ENCODE results near the gene TLE6. TPM values are rescaled to one million over a fixed set of nuclear protein-coding genes. Genes with fewer than 3 reads are reported as not detected.
A peak's percentile ranks its signal among the peaks of the same experiment; 100 is the strongest.

Gene TLE6
- total RNA-seq, 5 donors from 2014 or later (not counting 1 experiment from before 2014, with no cell fraction given), result 0.36 to 0.61 (median 0.50) TPM; not detected in 2

GRCh38 chr19:2977746-2978138 is 378 bp downstream of the TLE6 start:
- Mint-ChIP-seq H3K9me3 (no peaks in the 10 kb centered on the region), H3K27ac (no peak overlapping the region), H3K4me1 (peaks cover 14 to 16% (median 15%) of the 10 kb centered on the region in 3 donors), H3K27me3 (peaks cover 9 to 10% of the 10 kb centered on the region in 2 donors), H3K4me3 (peak overlapping the region in 2 of 3 donors; percentile 58 to 92), H3K36me3 (no peaks in the 10 kb centered on the region)
- CTCF ChIA-PET, result interaction anchor here in 1 of 2 donors (0.6 to 2.0 kb wide), 3 partner anchors 27 to 298 kb away, joined by 4 to 8 read pairs (median 7); no protein-coding TSS in a partner anchor
- H3K4me1 ChIP-seq (ENCODE audit: control insufficient read depth in 1 of 2, extremely low read depth in 1 of 2, insufficient read depth in 2 of 2, low read length in 2 of 2), result peaks cover 7 to 27% of the 10 kb centered on the region in 2 experiments
- no peaks in the 10 kb centered on the region for H3K9me3 ChIP-seq
- 86% methylated on average over 7 of the region's 10 CpGs for WGBS (ENCODE audit: insufficient coverage)
- no peak overlapping the region for H3K27ac ChIP-seq (ENCODE audit: low read length)
- ATAC-seq (replicated peaks in 1 of 4), result no peak
- H3K36me3 ChIP-seq (ENCODE audit: control insufficient read depth in 2 of 2, extremely low read depth in 1 of 2, insufficient read depth in 1 of 2, low read length in 1 of 2), result no peaks in the 10 kb centered on the region
- H3K4me3 ChIP-seq (ENCODE audit: control insufficient read depth in 1 of 2, extremely low read depth in 1 of 2, low read length in 1 of 2), result peak overlapping the region in 1 of 2 donors; percentile 25
- H3K27me3 ChIP-seq (replicated peaks in 1 of 2; ENCODE audit: control insufficient read depth in 2 of 2, extremely low read depth in 1 of 2, insufficient read depth in 2 of 2, low read length in 1 of 2), result peaks cover 0 to 29% of the 10 kb centered on the region in 2 experiments
- peak in 2 of 35 experiments; percentile 7 to 11 for DNase-seq
- POLR2A ChIA-PET, result no interaction called here

DNA sequence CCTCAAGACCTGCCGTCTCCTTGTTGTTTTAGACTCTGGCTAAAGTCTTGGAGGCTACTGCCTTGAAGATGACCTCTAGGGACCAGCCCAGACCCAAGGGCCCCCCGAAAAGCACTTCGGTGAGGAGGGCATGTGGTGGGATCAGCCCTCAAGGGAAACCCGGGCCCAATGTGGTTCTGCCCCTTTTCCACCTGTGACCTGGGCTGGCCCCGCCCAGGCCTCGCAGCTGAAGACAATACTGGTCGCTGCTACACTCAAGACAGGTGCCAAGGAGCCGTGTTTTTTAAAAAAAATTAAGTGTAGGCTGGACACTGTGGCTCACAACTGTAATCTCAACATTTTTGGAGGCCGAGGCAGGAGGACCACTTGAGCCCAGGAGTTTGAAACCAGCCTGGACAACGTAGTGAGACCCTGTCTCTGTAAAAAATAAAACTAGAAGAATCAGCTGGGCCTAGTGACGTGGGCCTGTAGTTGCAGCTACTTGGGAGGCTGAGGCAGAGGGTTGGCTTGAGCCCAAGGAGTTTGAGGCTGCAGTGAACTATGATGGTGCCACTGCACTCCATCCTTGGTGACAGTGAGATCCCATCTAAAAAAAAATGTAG is 903 bp downstream of the TLE6 start:
- DNase-seq (no peak), ATAC-seq (replicated peaks in 1 of 4) (no peak)
- Mint-ChIP-seq H3K27ac (no peak overlapping the region), H3K9me3 (no peaks in the 10 kb centered on the region), H3K4me3 (peak overlapping the region in 1 of 3 donors; percentile 92), H3K36me3 (no peaks in the 10 kb centered on the region), H3K27me3 (peaks cover 12 to 13% of the 10 kb centered on the region in 2 donors), H3K4me1 (peaks cover 14 to 16% (median 16%) of the 10 kb centered on the region in 3 donors)
- ChIA-PET CTCF (interaction anchor here in 1 of 2 donors (2.0 kb wide), 1 partner anchor 28 kb away, joined by 7 read pairs; no protein-coding TSS in a partner anchor), POLR2A (no interaction called here)
- Histone ChIP-seq H3K36me3 (ENCODE audit: control insufficient read depth in 2 of 2, extremely low read depth in 1 of 2, insufficient read depth in 1 of 2, low read length in 1 of 2) (no peaks in the 10 kb centered on the region), H3K27ac (ENCODE audit: low read length) (no peak overlapping the region), H3K4me3 (ENCODE audit: control insufficient read depth in 1 of 2, extremely low read depth in 1 of 2, low read length in 1 of 2) (no peak overlapping the region), H3K4me1 (ENCODE audit: control insufficient read depth in 1 of 2, extremely low read depth in 1 of 2, insufficient read depth in 2 of 2, low read length in 2 of 2) (peaks cover 7 to 27% of the 10 kb centered on the region in 2 experiments), H3K9me3 (no peaks in the 10 kb centered on the region), H3K27me3 (replicated peaks in 1 of 2; ENCODE audit: control insufficient read depth in 2 of 2, extremely low read depth in 1 of 2, insufficient read depth in 2 of 2, low read length in 1 of 2) (peaks cover 0 to 34% of the 10 kb centered on the region in 2 experiments)
- 89% methylated on average over 10 of the region's 11 CpGs for WGBS (ENCODE audit: insufficient coverage)

GRCh38 chr19:2978772-2979171 is 1.4 kb downstream of the TLE6 start:
- Mint-ChIP-seq H3K36me3 (no peaks in the 10 kb centered on the region), H3K27me3 (peaks cover 16 to 17% of the 10 kb centered on the region in 2 donors), H3K4me3 (no peak overlapping the region), H3K27ac (no peak overlapping the region), H3K9me3 (no peaks in the 10 kb centered on the region), H3K4me1 (peaks cover 14 to 19% (median 16%) of the 10 kb centered on the region in 3 donors)
- DNase-seq (no peak), ATAC-seq (replicated peaks in 1 of 4) (no peak)
- ChIA-PET POLR2A (no interaction called here), CTCF (interaction anchor here in 1 of 2 donors (0.7 to 2.0 kb wide), 2 partner anchors 13 to 28 kb away, joined by 4 to 7 read pairs; no protein-coding TSS in a partner anchor)
- peaks cover 7 to 28% of the 10 kb centered on the region in 2 experiments for H3K4me1 ChIP-seq (ENCODE audit: control insufficient read depth in 1 of 2, extremely low read depth in 1 of 2, insufficient read depth in 2 of 2, low read length in 2 of 2)
- H3K36me3 ChIP-seq (ENCODE audit: control insufficient read depth in 2 of 2, extremely low read depth in 1 of 2, insufficient read depth in 1 of 2, low read length in 1 of 2), result no peaks in the 10 kb centered on the region
- WGBS (ENCODE audit: insufficient coverage), result 89% methylated on average over 4 of the region's 9 CpGs
- no peaks in the 10 kb centered on the region for H3K9me3 ChIP-seq
- no peak overlapping the region for H3K27ac ChIP-seq (ENCODE audit: low read length)
- H3K27me3 ChIP-seq (replicated peaks in 1 of 2; ENCODE audit: control insufficient read depth in 2 of 2, extremely low read depth in 1 of 2, insufficient read depth in 2 of 2, low read length in 1 of 2), result peaks cover 0 to 35% of the 10 kb centered on the region in 2 experiments
- no peak overlapping the region for H3K4me3 ChIP-seq (ENCODE audit: control insufficient read depth in 1 of 2, extremely low read depth in 1 of 2, low read length in 1 of 2)

DNA sequence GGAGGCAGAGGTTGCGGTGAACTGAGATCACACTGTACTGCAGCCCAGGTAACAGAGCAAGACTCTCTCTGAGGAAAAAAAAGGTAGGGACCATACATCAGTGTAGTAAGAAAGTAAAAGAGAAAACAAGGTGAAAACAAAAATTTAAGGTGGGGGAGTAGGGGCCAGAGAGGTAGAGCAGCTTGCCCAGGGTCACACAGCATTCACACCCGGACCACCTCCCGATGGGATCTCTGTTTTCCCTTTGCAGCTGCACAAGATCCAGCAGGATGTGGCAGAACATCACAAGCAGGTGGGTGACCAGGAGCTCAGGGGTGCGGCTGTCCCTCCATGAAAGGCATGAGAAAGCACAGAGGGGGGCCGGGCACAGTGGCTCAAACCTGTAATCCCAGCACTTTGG is 4.5 kb downstream of the TLE6 start:
- H3K36me3 ChIP-seq (ENCODE audit: control insufficient read depth in 2 of 2, extremely low read depth in 1 of 2, insufficient read depth in 1 of 2, low read length in 1 of 2), result no peaks in the 10 kb centered on the region
- Mint-ChIP-seq H3K27me3 (peaks cover 12 to 13% of the 10 kb centered on the region in 2 donors), H3K9me3 (no peaks in the 10 kb centered on the region), H3K36me3 (no peaks in the 10 kb centered on the region), H3K4me1 (peaks cover under 1 to 6% (median 4%) of the 10 kb centered on the region in 3 donors), H3K27ac (no peak overlapping the region), H3K4me3 (no peak overlapping the region)
- H3K27ac ChIP-seq (ENCODE audit: low read length), result no peak overlapping the region
- WGBS (ENCODE audit: insufficient coverage), result 88% methylated on average over 5 of the region's 5 CpGs
- peaks cover 0 to 36% of the 10 kb centered on the region in 2 experiments for H3K27me3 ChIP-seq (replicated peaks in 1 of 2; ENCODE audit: control insufficient read depth in 2 of 2, extremely low read depth in 1 of 2, insufficient read depth in 2 of 2, low read length in 1 of 2)
- no peak for DNase-seq
- H3K4me3 ChIP-seq (ENCODE audit: control insufficient read depth in 1 of 2, extremely low read depth in 1 of 2, low read length in 1 of 2), result no peak overlapping the region
- no peaks in the 10 kb centered on the region for H3K9me3 ChIP-seq
- peaks cover 2 to 14% of the 10 kb centered on the region in 2 experiments for H3K4me1 ChIP-seq (ENCODE audit: control insufficient read depth in 1 of 2, extremely low read depth in 1 of 2, insufficient read depth in 2 of 2, low read length in 2 of 2)
- POLR2A ChIA-PET, result no interaction called here
- no peak for ATAC-seq (replicated peaks in 1 of 4)
- CTCF ChIA-PET, result no interaction called here

- POLR2A ChIA-PET, result no interaction called here
- WGBS (ENCODE audit: insufficient coverage), result 86% methylated on average over 5 of the region's 8 CpGs
- Histone ChIP-seq H3K27ac (ENCODE audit: low read length) (no peak overlapping the region), H3K27me3 (replicated peaks in 1 of 2; ENCODE audit: control insufficient read depth in 2 of 2, extremely low read depth in 1 of 2, insufficient read depth in 2 of 2, low read length in 1 of 2) (peaks cover 0 to 42% of the 10 kb centered on the region in 2 experiments), H3K36me3 (ENCODE audit: control insufficient read depth in 2 of 2, extremely low read depth in 1 of 2, insufficient read depth in 1 of 2, low read length in 1 of 2) (no peaks in the 10 kb centered on the region), H3K9me3 (no peaks in the 10 kb centered on the region), H3K4me1 (ENCODE audit: control insufficient read depth in 1 of 2, extremely low read depth in 1 of 2, insufficient read depth in 2 of 2, low read length in 2 of 2) (peaks cover 0 to 8% of the 10 kb centered on the region in 2 experiments), H3K4me3 (ENCODE audit: control insufficient read depth in 1 of 2, extremely low read depth in 1 of 2, low read length in 1 of 2) (no peak overlapping the region)
- DNase-seq (no peak), ATAC-seq (replicated peaks in 1 of 4) (no peak)
- peaks cover 10 to 13% of the 10 kb centered on the region in 2 donors for H3K27me3 Mint-ChIP-seq
- peaks cover 0 to 3% (median 2%) of the 10 kb centered on the region in 3 donors for H3K4me1 Mint-ChIP-seq
- CTCF ChIA-PET, result no interaction called here
- no peaks in the 10 kb centered on the region for H3K9me3 Mint-ChIP-seq
- no peaks in the 10 kb centered on the region for H3K36me3 Mint-ChIP-seq
- H3K4me3 Mint-ChIP-seq, result no peak overlapping the region
- H3K27ac Mint-ChIP-seq, result no peak overlapping the region
Observed at GRCh38 chr19:2982561-2982960, 5.2 kb downstream of the TLE6 start.

GRCh38 chr19:2982983-2983350 is 5.6 kb downstream of the TLE6 start:
- WGBS (ENCODE audit: insufficient coverage), result 53% methylated on average over 8 of the region's 10 CpGs
- ATAC-seq (replicated peaks in 1 of 4) (no peak), DNase-seq (no peak)
- H3K4me3 ChIP-seq (ENCODE audit: control insufficient read depth in 1 of 2, extremely low read depth in 1 of 2, low read length in 1 of 2), result no peak overlapping the region
- POLR2A ChIA-PET, result no interaction called here
- Mint-ChIP-seq H3K4me3 (peak overlapping the region in 1 of 3 donors; percentile 7), H3K27me3 (peaks cover 10 to 13% of the 10 kb centered on the region in 2 donors), H3K9me3 (no peaks in the 10 kb centered on the region), H3K36me3 (no peaks in the 10 kb centered on the region), H3K27ac (no peak overlapping the region), H3K4me1 (peaks cover 0 to 3% (median 0%) of the 10 kb centered on the region in 3 donors)
- H3K27ac ChIP-seq (ENCODE audit: low read length), result no peak overlapping the region
- no peaks in the 10 kb centered on the region for H3K9me3 ChIP-seq
- CTCF ChIA-PET, result no interaction called here
- no peaks in the 10 kb centered on the region for H3K36me3 ChIP-seq (ENCODE audit: control insufficient read depth in 2 of 2, extremely low read depth in 1 of 2, insufficient read depth in 1 of 2, low read length in 1 of 2)
- H3K27me3 ChIP-seq (replicated peaks in 1 of 2; ENCODE audit: control insufficient read depth in 2 of 2, extremely low read depth in 1 of 2, insufficient read depth in 2 of 2, low read length in 1 of 2), result peaks cover 0 to 46% of the 10 kb centered on the region in 2 experiments
- peaks cover 0 to 4% of the 10 kb centered on the region in 2 experiments for H3K4me1 ChIP-seq (ENCODE audit: control insufficient read depth in 1 of 2, extremely low read depth in 1 of 2, insufficient read depth in 2 of 2, low read length in 2 of 2)
